HG03103 (cell line): ENCODE results near the gene MRGPRG.

ENCODE experiments used
- ATAC-seq: cut with Tn5 transposase; IDR thresholded peaks from one replicate; pipeline ENCODE4 v1.9.1; 2021; ENCODE audit warnings: low read depth; ENCODE audit not compliant: unreplicated experiment

MRGPRG gene

GRCh38 chr11:3213659-3214419 is 4.8 kb downstream of the MRGPRG start:
- no peak for ATAC-seq

- no peak for ATAC-seq
Observed at GRCh38 chr11:3208272-3208671, 10.3 kb downstream of the MRGPRG start.

GRCh38 chr11:3207526-3208189 is 11.0 kb downstream of the MRGPRG start:
- no peak for ATAC-seq

GRCh38 chr11:3206922-3207204 is 11.8 kb downstream of the MRGPRG start:
- no peak for ATAC-seq

- no peak for ATAC-seq
Observed at GRCh38 chr11:3206156-3206921, 12.3 kb downstream of the MRGPRG start.

- no peak for ATAC-seq
Observed at GRCh38 chr11:3205261-3206155, 13.1 kb downstream of the MRGPRG start.

- ATAC-seq, result no peak
Observed at GRCh38 chr11:3204141-3205015, 14.2 kb downstream of the MRGPRG start.

GRCh38 chr11:3203221-3204043 is 15.2 kb downstream of the MRGPRG start:
- ATAC-seq, result no peak

GRCh38 chr11:3202759-3203158 is 15.9 kb downstream of the MRGPRG start:
- no peak for ATAC-seq

- ATAC-seq, result no peak
Observed at GRCh38 chr11:3202305-3202704, 16.3 kb downstream of the MRGPRG start.

GRCh38 chr11:3201677-3202181 is 16.9 kb downstream of the MRGPRG start:
- ATAC-seq, result no peak

- ATAC-seq, result no peak
Observed at GRCh38 chr11:3201112-3201581, 17.5 kb downstream of the MRGPRG start.

- no peak for ATAC-seq
Observed at GRCh38 chr11:3200388-3201111, 18.1 kb downstream of the MRGPRG start.

GRCh38 chr11:3199537-3200295 is 18.9 kb downstream of the MRGPRG start:
- no peak for ATAC-seq

- ATAC-seq, result no peak
Observed at GRCh38 chr11:3198815-3199214, 19.8 kb downstream of the MRGPRG start.

GRCh38 chr11:3197878-3198528 is 20.6 kb downstream of the MRGPRG start:
- ATAC-seq, result no peak
